CD1c-positive myeloid dendritic cell (primary cell): ENCODE results near the gene XCL1.
"Not testable (repeated sequence)": the region's sequence is repeated elsewhere in the genome, so short reads cannot be mapped to it uniquely, and the experiment has no call there.

Experiments used
- DNase-seq: peaks from one replicate; pipeline ENCODE4 v3.0.0-alpha.2; 2016; ENCODE audit errors: extremely low spot score

The XCL1 gene

GRCh38 chr1:168576245-168576688, at the start of gene XCL1:
Gene XCL1 (plus strand): TSS chr1:168576605. CDS start chr1:168576638, 33 bp downstream.
- not testable (repeated sequence) for DNase-seq

- DNase-seq: peak; percentile 39
These were observed 46.9 kb upstream of the XCL1 start for GRCh38 chr1:168529518-168529917.

- no peak for DNase-seq
These were observed 44.6 kb upstream of the XCL1 start for GRCh38 chr1:168531615-168532345.

GRCh38 chr1:168535536-168535935, 40.9 kb upstream of the XCL1 start:
- peak; percentile 9 for DNase-seq

- not testable (repeated sequence) for DNase-seq
These were observed 35.6 kb upstream of the XCL1 start for GRCh38 chr1:168540798-168541197.

GRCh38 chr1:168542978-168543377, 33.4 kb upstream of the XCL1 start:
- DNase-seq: not testable (repeated sequence)

- not testable (repeated sequence) for DNase-seq
These were observed 32.4 kb upstream of the XCL1 start, which contains the start of gene XCL2 for GRCh38 chr1:168543840-168544498. Gene XCL2 (minus strand): TSS chr1:168543997. CDS start chr1:168543964, 33 bp downstream.

GRCh38 chr1:168545678-168546552, 30.5 kb upstream of the XCL1 start:
- DNase-seq: peak; percentile 48

GRCh38 chr1:168546553-168546895, 29.9 kb upstream of the XCL1 start:
- not testable (repeated sequence) for DNase-seq

GRCh38 chr1:168550971-168551370, 25.4 kb upstream of the XCL1 start:
- no peak for DNase-seq

GRCh38 chr1:168551688-168552087, 24.7 kb upstream of the XCL1 start:
- DNase-seq: no peak

GRCh38 chr1:168552961-168553360, 23.4 kb upstream of the XCL1 start:
- DNase-seq: no peak

- no peak for DNase-seq
These were observed 22.5 kb upstream of the XCL1 start for GRCh38 chr1:168553680-168554553.

- DNase-seq: peak; percentile 7
These were observed 21.6 kb upstream of the XCL1 start for GRCh38 chr1:168554603-168555483.

- DNase-seq: no peak
These were observed 20.8 kb upstream of the XCL1 start for GRCh38 chr1:168555508-168556046.

GRCh38 chr1:168556647-168557046, 19.8 kb upstream of the XCL1 start:
- DNase-seq: no peak

- DNase-seq: no peak
These were observed 16.0 kb upstream of the XCL1 start for GRCh38 chr1:168560370-168560769.

GRCh38 chr1:168561989-168562388, 14.4 kb upstream of the XCL1 start:
- DNase-seq: no peak

GRCh38 chr1:168565825-168566224, 10.6 kb upstream of the XCL1 start:
- no peak for DNase-seq

- DNase-seq: no peak
These were observed 9.4 kb upstream of the XCL1 start for GRCh38 chr1:168567007-168567406.
